ENCODE measurements around the gene STOM. TPM values are rescaled to one million over a fixed set of nuclear protein-coding genes. Genes with fewer than 3 reads are reported as not detected.

Gene STOM
- total and polyA plus RNA-seq, 3 donors from 2014 or later = 49.7 to 82.3 (median 53.6) TPM

GRCh38 chr9:121313458-121314152 lies 56.4 kb downstream of the STOM start:
- Histone ChIP-seq H3K4me3 (no peak overlapping the region), H3K4me1 (peaks cover 7% of the 10 kb centered on the region), H3K27ac (no peak overlapping the region), H3K27me3 (no peaks in the 10 kb centered on the region), H3K9me3 (no peaks in the 10 kb centered on the region), H3K36me3 (ENCODE audit: low read depth, missing control alignments) (no peaks in the 10 kb centered on the region)
- 92 to 93% methylated on average over 6 to 10 of the region's 10 CpGs for WGBS, 2 donors
- intact Hi-C loops (cut with DNase I; ENCODE audit: low total_unique reads) = loop anchor here (10.0 kb wide), 1 partner anchor 99 kb away; no protein-coding TSS in a partner anchor
- DNase-seq = no peak
- TF ChIP-seq POLR2A (IDR thresholded peaks at IDR 0.05) = no peak
- TF ChIP-seq, protein P1, sequence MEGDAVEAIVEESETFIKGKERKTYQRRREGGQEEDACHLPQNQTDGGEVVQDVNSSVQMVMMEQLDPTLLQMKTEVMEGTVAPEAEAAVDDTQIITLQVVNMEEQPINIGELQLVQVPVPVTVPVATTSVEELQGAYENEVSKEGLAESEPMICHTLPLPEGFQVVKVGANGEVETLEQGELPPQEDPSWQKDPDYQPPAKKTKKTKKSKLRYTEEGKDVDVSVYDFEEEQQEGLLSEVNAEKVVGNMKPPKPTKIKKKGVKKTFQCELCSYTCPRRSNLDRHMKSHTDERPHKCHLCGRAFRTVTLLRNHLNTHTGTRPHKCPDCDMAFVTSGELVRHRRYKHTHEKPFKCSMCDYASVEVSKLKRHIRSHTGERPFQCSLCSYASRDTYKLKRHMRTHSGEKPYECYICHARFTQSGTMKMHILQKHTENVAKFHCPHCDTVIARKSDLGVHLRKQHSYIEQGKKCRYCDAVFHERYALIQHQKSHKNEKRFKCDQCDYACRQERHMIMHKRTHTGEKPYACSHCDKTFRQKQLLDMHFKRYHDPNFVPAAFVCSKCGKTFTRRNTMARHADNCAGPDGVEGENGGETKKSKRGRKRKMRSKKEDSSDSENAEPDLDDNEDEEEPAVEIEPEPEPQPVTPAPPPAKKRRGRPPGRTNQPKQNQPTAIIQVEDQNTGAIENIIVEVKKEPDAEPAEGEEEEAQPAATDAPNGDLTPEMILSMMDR (IDR thresholded peaks at IDR 0.05) = no peak

GRCh38 chr9:121312169-121312568 lies 57.9 kb downstream of the STOM start:
- intact Hi-C loops (cut with DNase I; ENCODE audit: low total_unique reads) = loop anchor here (10.0 kb wide), 1 partner anchor 97 kb away; no protein-coding TSS in a partner anchor
- Histone ChIP-seq H3K27ac (no peak overlapping the region), H3K27me3 (no peaks in the 10 kb centered on the region), H3K4me3 (no peak overlapping the region), H3K36me3 (ENCODE audit: low read depth, missing control alignments) (no peaks in the 10 kb centered on the region), H3K9me3 (no peaks in the 10 kb centered on the region), H3K4me1 (no peaks in the 10 kb centered on the region)
- TF ChIP-seq, protein P1 (IDR thresholded peaks at IDR 0.05) = no peak
- TF ChIP-seq POLR2A (IDR thresholded peaks at IDR 0.05) = no peak
- no peak for DNase-seq
- 92 to 94% methylated on average over 16 to 17 of the region's 17 CpGs for WGBS, 2 donors

- Histone ChIP-seq H3K9me3 (no peaks in the 10 kb centered on the region), H3K27ac (no peak overlapping the region), H3K4me1 (peaks cover 6% of the 10 kb centered on the region), H3K36me3 (ENCODE audit: low read depth, missing control alignments) (no peaks in the 10 kb centered on the region), H3K4me3 (no peak overlapping the region), H3K27me3 (no peaks in the 10 kb centered on the region)
- TF ChIP-seq POLR2A (IDR thresholded peaks at IDR 0.05) = no peak
- TF ChIP-seq, protein P1 (IDR thresholded peaks at IDR 0.05) = no peak
- intact Hi-C loops (cut with DNase I; ENCODE audit: low total_unique reads) = loop anchor here (10.0 kb wide), 1 partner anchor 96 kb away; no protein-coding TSS in a partner anchor
- DNase-seq = no peak
- 82 to 84% methylated on average over 6 to 9 of the region's 9 CpGs for WGBS, 2 donors
Measured at GRCh38 chr9:121310571-121310970, 59.5 kb downstream of the STOM start.

DNA sequence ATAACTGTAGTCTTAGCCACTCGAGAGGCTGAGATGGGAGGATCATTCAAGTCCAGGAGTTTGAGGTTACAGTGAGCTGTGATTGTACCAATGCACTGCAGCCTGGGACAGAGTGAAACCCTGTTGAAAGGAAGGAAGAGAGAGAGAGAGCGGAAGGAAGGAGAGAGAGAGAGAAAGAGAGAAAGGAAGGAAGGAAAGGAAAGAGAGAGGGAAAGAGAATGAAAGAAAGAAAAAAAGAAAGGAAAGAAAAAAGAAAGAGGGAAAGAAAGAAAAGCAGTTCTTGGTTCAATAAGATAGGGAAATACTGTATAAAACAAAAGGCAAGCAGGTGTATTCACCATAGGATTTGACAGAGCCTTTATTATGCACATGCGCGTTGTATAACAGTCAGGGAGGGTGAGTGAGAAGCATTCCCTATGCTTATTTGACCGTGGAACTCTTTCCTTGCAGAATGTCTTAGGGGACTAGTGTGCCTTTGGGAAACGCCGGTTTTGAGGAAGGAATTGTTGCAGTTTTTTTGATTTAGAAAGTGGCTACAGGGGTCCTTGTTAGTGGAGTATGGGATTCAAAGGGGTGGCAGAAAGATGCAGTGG lies 60.1 kb downstream of the STOM start:
- H3K27ac ChIP-seq = no peak overlapping the region
- H3K27me3 ChIP-seq = no peaks in the 10 kb centered on the region
- TF ChIP-seq, protein P1 (IDR thresholded peaks at IDR 0.05) = no peak
- no peak for TF ChIP-seq POLR2A (IDR thresholded peaks at IDR 0.05)
- WGBS, 2 donors = 87 to 96% methylated on average over 7 of the region's 7 CpGs
- H3K4me3 ChIP-seq = no peak overlapping the region
- intact Hi-C loops (cut with DNase I; ENCODE audit: low total_unique reads) = loop anchor here (10.0 kb wide), 1 partner anchor 95 kb away; no protein-coding TSS in a partner anchor
- H3K36me3 ChIP-seq (ENCODE audit: low read depth, missing control alignments) = no peaks in the 10 kb centered on the region
- H3K9me3 ChIP-seq = no peaks in the 10 kb centered on the region
- DNase-seq = no peak
- H3K4me1 ChIP-seq = peaks cover 8% of the 10 kb centered on the region

Data from testis (tissue), 3 donors.